ENCODE results near the gene SIGLEC6. TPM values are rescaled to one million over a fixed set of nuclear protein-coding genes. Genes with fewer than 3 reads are reported as not detected.
"Not testable (repeated sequence)": the region's sequence is repeated elsewhere in the genome, so short reads cannot be mapped to it uniquely, and the experiment has no call there.

Gene SIGLEC6
- total RNA-seq, 1 donor from 2014 or later: 1.6 TPM

GRCh38 chr19:51508059-51508733 lies 23.3 kb downstream of the SIGLEC6 start:
- no peak for DNase-seq

DNA sequence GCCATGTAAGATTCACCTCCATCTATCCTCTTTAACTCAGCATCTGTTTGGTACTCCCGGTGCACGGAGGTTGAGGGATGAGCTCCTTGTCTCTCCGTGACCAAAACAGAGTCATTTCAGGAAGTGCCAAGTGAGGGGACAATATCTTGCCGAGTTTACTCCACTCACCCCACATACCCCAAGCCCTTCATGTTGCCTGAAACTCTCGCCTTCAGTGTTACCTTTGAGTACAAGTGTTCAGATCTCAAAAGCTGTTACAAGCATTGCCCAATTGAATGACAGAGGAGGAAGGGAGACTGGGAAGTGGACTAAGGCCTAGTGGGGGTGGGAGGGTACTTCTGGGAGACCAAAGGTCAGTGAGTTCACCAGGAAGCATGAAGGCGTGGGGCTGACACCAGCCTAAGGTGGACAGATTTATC lies 23.8 kb downstream of the SIGLEC6 start:
- no peak for DNase-seq

DNA sequence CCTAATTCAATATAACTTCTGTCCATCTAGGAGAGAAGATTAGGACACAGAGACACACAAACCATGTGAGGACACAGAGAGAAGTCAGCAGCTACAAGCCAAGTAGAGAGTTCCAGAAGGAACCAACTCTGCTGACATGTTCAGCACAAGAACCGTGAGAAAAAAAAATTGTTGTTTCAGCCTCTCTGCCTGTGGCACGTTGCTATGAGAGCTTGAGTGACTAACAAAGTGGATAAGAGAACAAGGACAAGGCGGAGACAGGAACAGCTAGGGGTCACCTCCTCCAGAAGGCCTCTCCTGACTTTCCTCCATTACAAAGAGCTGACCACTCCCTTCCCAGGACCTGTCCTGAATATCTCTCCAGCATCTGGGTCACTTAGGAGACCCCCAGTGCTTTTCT lies 24.3 kb downstream of the SIGLEC6 start:
- DNase-seq: no peak

DNA sequence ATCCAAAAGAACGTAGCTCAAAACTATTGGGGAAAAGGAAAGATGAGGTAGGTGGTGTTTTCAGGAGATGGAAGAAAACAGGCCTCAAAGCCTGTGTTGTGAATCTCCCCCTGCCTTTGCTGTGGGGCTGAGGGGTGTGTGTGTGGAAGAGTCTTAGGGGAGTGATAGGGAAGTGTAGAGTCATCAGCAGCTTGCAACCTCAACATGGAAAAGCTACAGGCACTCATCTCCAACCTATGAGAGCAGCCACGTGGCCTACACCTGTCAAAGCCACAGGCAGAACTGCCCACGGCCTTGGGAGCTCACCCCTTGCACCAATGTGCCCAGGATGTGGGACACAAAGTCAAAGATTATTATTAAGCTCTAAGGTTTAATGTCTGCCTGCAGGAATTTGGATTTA lies 25.6 kb downstream of the SIGLEC6 start:
- DNase-seq: no peak

- DNase-seq: no peak
Measured at GRCh38 chr19:51503896-51504295, 27.6 kb downstream of the SIGLEC6 start.

DNA sequence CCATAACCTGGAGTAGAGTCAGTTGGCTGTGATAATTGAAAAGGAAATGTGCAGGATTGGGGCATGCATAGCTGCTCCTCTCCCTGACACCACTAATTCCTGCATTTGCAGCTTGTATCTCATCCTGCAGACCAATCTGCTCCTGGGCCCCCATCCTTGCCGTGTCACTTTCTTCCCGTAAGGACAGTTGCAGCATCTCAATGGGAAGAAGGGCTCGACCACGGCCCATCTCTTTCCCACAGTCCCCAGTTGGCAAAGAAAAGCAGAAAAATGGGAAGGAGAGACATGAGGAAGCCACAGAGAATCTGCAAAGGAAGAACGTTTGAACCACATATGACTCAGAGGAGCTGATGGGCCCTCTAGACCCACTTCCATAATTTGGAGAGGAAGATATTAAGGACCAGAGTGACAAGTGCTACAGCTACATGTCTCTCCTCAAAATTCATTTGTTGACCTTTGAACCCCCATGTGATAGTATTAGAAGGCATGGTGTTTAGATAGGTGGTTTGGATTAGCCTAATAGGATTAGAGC lies 28.1 kb downstream of the SIGLEC6 start:
- DNase-seq: no peak

DNA sequence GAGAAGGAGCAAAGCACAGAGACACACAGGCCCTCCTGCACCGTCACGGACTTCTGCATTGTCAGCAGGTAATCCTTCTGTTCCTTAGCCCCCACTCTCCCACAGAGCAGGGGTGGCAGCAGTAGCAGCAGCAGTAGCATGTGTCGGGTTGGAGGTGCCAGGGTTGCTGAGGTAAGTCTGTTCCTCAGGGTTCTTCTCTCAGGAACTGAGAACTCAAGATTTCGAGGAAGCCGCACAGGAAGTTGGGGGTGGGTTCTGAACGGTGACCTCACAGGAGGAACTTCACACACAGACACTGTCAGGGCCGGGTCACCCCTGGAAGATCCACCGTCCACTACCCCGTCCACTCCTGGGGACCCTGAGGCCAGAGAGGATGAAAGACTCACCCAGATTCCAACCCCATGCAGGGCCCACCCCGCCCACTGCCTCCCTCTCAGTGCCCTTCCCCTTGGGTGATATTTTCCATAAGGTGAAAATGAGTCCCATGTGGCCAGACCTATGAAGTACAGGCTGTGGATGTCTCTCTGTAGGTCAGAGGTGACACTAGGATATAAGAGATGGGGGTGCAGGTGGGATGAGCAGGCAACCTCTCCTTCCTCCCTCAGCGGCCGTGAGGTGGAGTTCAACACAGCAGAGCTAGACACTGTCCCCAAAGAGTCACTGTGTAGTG lies 29.7 kb downstream of the SIGLEC6 start, which contains the start of gene SIGLEC12:
SIGLEC12 (minus strand) TSS at position 207 of the 670 bp plus-strand sequence; CDS start at position 140, 67 bp downstream.
- DNase-seq: no peak

- not testable (repeated sequence) for DNase-seq
Measured at GRCh38 chr19:51500931-51501330, 30.5 kb downstream of the SIGLEC6 start.

GRCh38 chr19:51497666-51498065 lies 33.8 kb downstream of the SIGLEC6 start:
- DNase-seq: no peak

GRCh38 chr19:51493776-51494175 lies 37.7 kb downstream of the SIGLEC6 start:
- DNase-seq: no peak

- no peak for DNase-seq
Measured at GRCh38 chr19:51491586-51491985, 39.9 kb downstream of the SIGLEC6 start.

DNA sequence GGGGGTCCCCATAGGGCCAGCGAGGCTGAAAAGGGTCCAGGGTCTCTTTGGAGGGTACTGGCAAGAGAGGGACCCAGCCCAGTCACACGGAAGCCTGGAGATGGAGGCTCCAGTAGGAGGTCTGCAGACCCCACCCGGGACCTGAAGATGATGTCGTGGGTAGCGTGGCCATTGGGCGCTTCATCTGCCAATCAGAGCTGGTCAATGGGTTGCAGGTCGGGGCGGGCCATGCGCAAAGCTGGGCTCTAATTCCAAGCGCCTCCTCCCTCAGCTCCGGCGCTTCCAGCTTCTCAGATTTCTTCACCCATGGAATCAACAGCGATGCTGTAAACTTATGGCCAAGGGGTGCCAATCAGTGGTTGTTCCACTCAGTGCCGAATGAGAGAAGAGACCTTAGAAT lies 40.8 kb downstream of the SIGLEC6 start:
- DNase-seq: no peak

GRCh38 chr19:51489113-51489512 lies 42.4 kb downstream of the SIGLEC6 start:
- no peak for DNase-seq

DNA sequence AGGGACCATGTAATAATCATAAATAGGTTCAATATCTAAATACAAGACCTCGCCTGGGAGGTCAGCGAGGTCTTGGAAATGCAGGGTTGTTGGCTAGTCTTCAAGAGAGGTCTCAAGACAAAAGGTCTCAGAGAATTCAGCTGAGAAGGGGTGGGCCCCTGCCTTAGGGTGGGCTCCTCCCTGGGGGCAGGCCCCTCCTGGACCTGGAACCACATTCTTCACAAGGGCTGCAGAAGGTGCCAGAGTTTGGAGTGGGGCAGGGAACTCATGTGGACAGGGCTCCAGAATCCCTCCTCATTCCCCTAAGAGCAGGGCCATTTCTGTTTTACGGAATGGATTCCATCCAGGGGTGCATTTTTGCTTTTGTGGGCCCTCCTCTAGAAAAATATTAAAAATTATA lies 43.0 kb downstream of the SIGLEC6 start:
- no peak for DNase-seq

DNA sequence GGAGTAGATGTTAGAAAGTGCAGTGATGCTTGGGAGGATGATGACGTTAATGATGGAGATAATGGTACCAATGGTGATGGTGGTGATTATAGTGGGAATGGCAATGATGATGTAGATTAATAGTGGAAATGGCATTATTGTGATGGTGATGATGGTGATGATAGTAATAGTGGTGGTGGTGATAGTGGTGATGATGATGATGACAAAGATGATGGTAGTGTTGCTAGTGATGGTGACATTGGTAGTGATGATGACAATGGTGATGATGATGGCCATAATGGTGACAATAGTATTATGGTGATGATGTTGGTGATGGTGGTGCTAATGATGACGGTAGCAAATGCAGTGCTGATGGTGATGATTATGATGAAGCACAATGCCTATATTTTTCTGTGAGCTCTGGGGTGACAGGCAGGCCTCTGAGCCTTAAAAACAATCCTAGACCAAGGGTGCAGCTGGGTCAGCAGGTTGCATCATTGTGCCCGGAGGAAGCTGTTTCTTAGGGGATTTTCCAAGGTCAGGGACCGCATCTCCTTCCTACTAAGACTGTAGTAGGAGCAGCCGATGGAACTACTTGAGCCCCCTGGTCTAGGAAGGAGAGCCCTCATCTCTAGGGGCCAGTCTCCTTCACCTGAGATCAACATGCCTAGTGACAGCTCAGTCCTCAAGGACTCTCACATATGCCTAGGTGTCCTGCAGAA lies 45.4 kb downstream of the SIGLEC6 start:
- DNase-seq: no peak

GRCh38 chr19:51480590-51480989 lies 50.9 kb downstream of the SIGLEC6 start:
- DNase-seq: no peak

- DNase-seq: no peak
Measured at GRCh38 chr19:51479531-51480331, 51.7 kb downstream of the SIGLEC6 start.

GRCh38 chr19:51478381-51479234 lies 52.9 kb downstream of the SIGLEC6 start, which contains the start of gene CEACAM18:
Gene CEACAM18, plus strand, starts transcription at chr19:51478539.
- no peak for DNase-seq

DNA sequence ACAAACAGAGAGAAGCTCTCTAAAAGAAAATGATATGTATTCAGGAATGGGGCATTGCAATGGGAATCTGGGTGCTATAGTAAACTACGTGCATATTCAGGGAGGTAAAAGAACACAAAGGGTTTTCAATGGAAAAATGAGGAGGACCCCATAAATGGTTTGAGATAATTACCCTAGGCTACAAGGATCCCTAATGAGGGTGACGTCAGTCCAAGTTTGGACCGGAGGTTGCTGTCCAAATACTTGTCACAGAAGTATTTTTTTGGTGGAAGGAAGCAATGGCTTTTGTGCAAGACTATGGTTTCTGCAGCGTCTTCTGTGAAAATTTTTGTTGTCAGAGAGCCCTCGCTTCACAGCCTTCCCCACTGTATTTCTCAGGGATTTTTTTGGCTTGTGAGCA lies 54.1 kb downstream of the SIGLEC6 start:
- DNase-seq: no peak

- DNase-seq: no peak
Measured at GRCh38 chr19:51476164-51476563, 55.3 kb downstream of the SIGLEC6 start.

Data from skin of body (tissue), 2 donors.